Endodermal cell (in vitro differentiated cells): Measurements from ENCODE around the gene DNAJC18. TPM values are rescaled to one million over a fixed set of nuclear protein-coding genes. Genes with fewer than 3 reads are reported as not detected.

Experiments
- DNase-seq: peaks from one replicate; pipeline ENCODE4 v3.0.0-alpha.2; 2017
- H3K27ac ChIP-seq: 2 replicates; pipeline ENCODE4 v1.5.1; 2013; ENCODE audit warnings: mild to moderate bottlenecking, low read depth, low read length, moderate library complexity
- H3K27me3 ChIP-seq: 2 replicates; pipeline ENCODE4 v1.6.1; 2013; ENCODE audit warnings: mild to moderate bottlenecking, low read length, moderate library complexity; ENCODE audit not compliant: insufficient read depth, control insufficient read depth, poor library complexity, severe bottlenecking
- H3K36me3 ChIP-seq: 2 replicates; pipeline ENCODE4 v1.7.0; 2013; ENCODE audit warnings: mild to moderate bottlenecking, low read length, moderate library complexity; ENCODE audit not compliant: control insufficient read depth, insufficient read depth
- H3K4me1 ChIP-seq: one replicate; pipeline ENCODE4 v1.7.0; 2013; ENCODE audit warnings: low read length; ENCODE audit not compliant: control insufficient read depth, insufficient read depth
- H3K4me3 ChIP-seq: 2 replicates; pipeline ENCODE4 v1.5.1; 2013; ENCODE audit warnings: mild to moderate bottlenecking, low read length, moderate library complexity
- H3K9ac ChIP-seq: 2 replicates; pipeline ENCODE4 v1.6.1; 2013; ENCODE audit warnings: mild to moderate bottlenecking, low read length, moderate library complexity; ENCODE audit not compliant: poor library complexity, severe bottlenecking; ENCODE audit errors: extremely low read depth
- H3K9me3 ChIP-seq: 2 replicates; pipeline ENCODE4 v1.6.1; 2013; ENCODE audit warnings: mild to moderate bottlenecking, low read length, moderate library complexity; ENCODE audit not compliant: control insufficient read depth
- H3K27ac Mint-ChIP-seq: 2 replicates; pipeline ENCODE4 v1.8.0; 2020; ENCODE audit warnings: mixed read lengths
- H3K27me3 Mint-ChIP-seq: 2 replicates; pipeline ENCODE4 v1.8.0; 2021; ENCODE audit warnings: mild to moderate bottlenecking, mixed read lengths; ENCODE audit not compliant: insufficient read depth
- H3K36me3 Mint-ChIP-seq: 2 replicates; pipeline ENCODE4 v1.8.0; 2020; ENCODE audit warnings: low read depth, mixed read lengths
- H3K4me1 Mint-ChIP-seq: 2 replicates; pipeline ENCODE4 v1.8.0; 2020; ENCODE audit warnings: mixed read lengths
- H3K4me3 Mint-ChIP-seq: 2 replicates; pipeline ENCODE4 v1.8.0; 2020; ENCODE audit warnings: mild to moderate bottlenecking, moderate library complexity, mixed read lengths
- H3K9me3 Mint-ChIP-seq: 2 replicates; pipeline ENCODE4 v1.8.0; 2020; ENCODE audit warnings: mild to moderate bottlenecking, mixed read lengths
- WGBS, 2 experiments: methylation state at CpG; one replicate each; pipeline versions ENCODE4 v1.1.5 to v1.1.7; 2013; ENCODE audit warnings: missing lambda C conversion rate in 2 of 2, mixed read lengths in 1 of 2; ENCODE audit not compliant: insufficient coverage in 1 of 2, insufficient read length in 1 of 2; 5-methylcytosine and 5-hydroxymethylcytosine counted together
- total RNA-seq, 2 donors: library from RNA; stranded (reverse); fragmentation: NEBNext Ultra II Directional in 1 of 2; extraction: Animal tissue kit (Norgen Biotek cat#: 25700) in 1 of 2; gene quantifications; 2 replicates in 1 of 2; 3 replicates in 1 of 2; pipeline ENCODE4 v1.2.1, GENCODE V29; 2021
- TF ChIP-seq, protein P1 (sequence below): fragments of 200-600 bp; sonication (generic); conservative IDR thresholded peaks from 2 replicates; pipeline ENCODE4 v1.5.0; 2021; ENCODE audit warnings: antibody characterized with exemption, mild to moderate bottlenecking

The DNAJC18 gene
- total RNA-seq, 2 donors from 2014 or later: 21.8 to 26.6 TPM

DNA sequence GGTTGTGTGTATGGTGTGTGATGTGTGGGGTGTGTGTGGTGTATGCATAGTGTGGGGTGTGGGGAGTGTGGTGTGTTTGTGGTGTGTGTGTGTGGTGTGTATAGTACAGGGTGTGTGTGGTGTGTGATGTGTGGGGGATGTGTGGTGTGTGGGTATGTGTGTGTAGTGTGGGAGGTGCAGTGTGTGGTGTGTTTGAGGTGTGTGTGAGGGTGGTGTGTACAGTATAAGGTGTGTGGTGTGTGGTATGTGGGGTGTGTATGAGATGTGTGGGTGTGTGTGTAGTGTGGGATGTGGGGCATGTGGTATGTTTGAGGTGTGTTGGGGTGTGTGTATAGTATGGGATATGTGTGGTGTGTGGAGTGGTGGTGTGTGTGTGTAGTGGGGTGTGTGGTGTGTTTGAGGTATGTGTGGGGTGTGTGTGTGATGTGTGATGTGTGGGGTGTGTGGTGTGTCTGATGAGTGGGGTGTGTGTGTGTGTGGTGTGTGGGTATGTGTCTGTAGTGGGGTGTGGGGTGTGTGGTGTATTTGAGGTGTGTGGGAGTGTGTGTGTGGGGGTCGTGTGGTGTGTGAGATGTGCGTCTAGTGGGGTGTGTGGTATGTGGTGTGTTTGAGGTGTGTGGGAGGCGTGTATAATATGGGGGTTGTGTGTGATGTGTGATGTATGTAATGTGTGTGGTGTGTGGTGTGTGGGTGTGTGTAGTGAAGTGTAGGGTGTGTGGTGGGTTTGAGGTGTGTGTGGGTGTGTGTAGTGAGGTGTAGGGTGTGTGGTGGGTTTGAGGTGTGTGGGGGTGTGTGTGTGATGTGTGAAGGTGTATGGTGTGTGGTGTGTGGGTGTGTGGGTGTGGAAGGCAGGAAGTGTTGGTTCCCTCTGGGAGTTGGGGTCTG is 14.6 kb upstream of the DNAJC18 start:
- Histone ChIP-seq H3K27ac (no peak overlapping the region), H3K9me3 (no peaks in the 10 kb centered on the region), H3K36me3 (no peaks in the 10 kb centered on the region), H3K9ac (no peak overlapping the region), H3K4me3 (no peak overlapping the region), H3K4me1 (peaks cover 4% of the 10 kb centered on the region), H3K27me3 (no peaks in the 10 kb centered on the region)
- 90 to 93% methylated on average over 3 of the region's 3 CpGs for WGBS, 2 experiments
- H3K27me3 Mint-ChIP-seq: no peaks in the 10 kb centered on the region
- H3K9me3 Mint-ChIP-seq: no peaks in the 10 kb centered on the region
- no peaks in the 10 kb centered on the region for H3K36me3 Mint-ChIP-seq
- peaks cover 10% of the 10 kb centered on the region for H3K4me1 Mint-ChIP-seq
- TF ChIP-seq, protein P1, sequence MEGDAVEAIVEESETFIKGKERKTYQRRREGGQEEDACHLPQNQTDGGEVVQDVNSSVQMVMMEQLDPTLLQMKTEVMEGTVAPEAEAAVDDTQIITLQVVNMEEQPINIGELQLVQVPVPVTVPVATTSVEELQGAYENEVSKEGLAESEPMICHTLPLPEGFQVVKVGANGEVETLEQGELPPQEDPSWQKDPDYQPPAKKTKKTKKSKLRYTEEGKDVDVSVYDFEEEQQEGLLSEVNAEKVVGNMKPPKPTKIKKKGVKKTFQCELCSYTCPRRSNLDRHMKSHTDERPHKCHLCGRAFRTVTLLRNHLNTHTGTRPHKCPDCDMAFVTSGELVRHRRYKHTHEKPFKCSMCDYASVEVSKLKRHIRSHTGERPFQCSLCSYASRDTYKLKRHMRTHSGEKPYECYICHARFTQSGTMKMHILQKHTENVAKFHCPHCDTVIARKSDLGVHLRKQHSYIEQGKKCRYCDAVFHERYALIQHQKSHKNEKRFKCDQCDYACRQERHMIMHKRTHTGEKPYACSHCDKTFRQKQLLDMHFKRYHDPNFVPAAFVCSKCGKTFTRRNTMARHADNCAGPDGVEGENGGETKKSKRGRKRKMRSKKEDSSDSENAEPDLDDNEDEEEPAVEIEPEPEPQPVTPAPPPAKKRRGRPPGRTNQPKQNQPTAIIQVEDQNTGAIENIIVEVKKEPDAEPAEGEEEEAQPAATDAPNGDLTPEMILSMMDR: no peak
- H3K4me3 Mint-ChIP-seq: no peak overlapping the region
- no peak for DNase-seq
- no peak overlapping the region for H3K27ac Mint-ChIP-seq

GRCh38 chr5:139451878-139452660 is 12.7 kb upstream of the DNAJC18 start:
- TF ChIP-seq, protein P1: no peak
- H3K36me3 Mint-ChIP-seq: no peaks in the 10 kb centered on the region

GRCh38 chr5:139451176-139451575 is 11.9 kb upstream of the DNAJC18 start:
- Histone ChIP-seq H3K4me3 (no peak overlapping the region), H3K27ac (no peak overlapping the region), H3K9ac (no peak overlapping the region), H3K27me3 (no peaks in the 10 kb centered on the region), H3K9me3 (no peaks in the 10 kb centered on the region), H3K4me1 (peaks cover 2% of the 10 kb centered on the region), H3K36me3 (no peaks in the 10 kb centered on the region)
- Mint-ChIP-seq H3K9me3 (no peaks in the 10 kb centered on the region), H3K27ac (no peak overlapping the region), H3K4me3 (no peak overlapping the region), H3K4me1 (peaks cover 5% of the 10 kb centered on the region), H3K27me3 (no peaks in the 10 kb centered on the region), H3K36me3 (no peaks in the 10 kb centered on the region)
- WGBS, 2 experiments: 83 to 86% methylated on average over 1 to 2 of the region's 2 CpGs
- DNase-seq: no peak
- TF ChIP-seq, protein P1: no peak

More at GRCh38 chr5:139451878-139452660, 12.7 kb upstream of the DNAJC18 start:
- H3K4me3 Mint-ChIP-seq: no peak overlapping the region
- DNase-seq: no peak
- H3K4me3 ChIP-seq: no peak overlapping the region
- H3K27ac Mint-ChIP-seq: no peak overlapping the region
- H3K27ac ChIP-seq: no peak overlapping the region
- H3K27me3 ChIP-seq: no peaks in the 10 kb centered on the region
- WGBS, 2 experiments: 89% methylated on average over 3 of the region's 3 CpGs; no CpG with 5 or more reads in 1 of the 2 experiments
- H3K9ac ChIP-seq: no peak overlapping the region
- H3K9me3 Mint-ChIP-seq: no peaks in the 10 kb centered on the region
- no peaks in the 10 kb centered on the region for H3K36me3 ChIP-seq
- H3K9me3 ChIP-seq: no peaks in the 10 kb centered on the region
- peaks cover 10% of the 10 kb centered on the region for H3K4me1 Mint-ChIP-seq
- no peaks in the 10 kb centered on the region for H3K27me3 Mint-ChIP-seq
- peaks cover 4% of the 10 kb centered on the region for H3K4me1 ChIP-seq
